ENCODE data around the gene PMAIP1.
"Not testable (repeated sequence)": the region's sequence is repeated elsewhere in the genome, so short reads cannot be mapped to it uniquely, and the experiment has no call there.

PMAIP1 gene

DNA sequence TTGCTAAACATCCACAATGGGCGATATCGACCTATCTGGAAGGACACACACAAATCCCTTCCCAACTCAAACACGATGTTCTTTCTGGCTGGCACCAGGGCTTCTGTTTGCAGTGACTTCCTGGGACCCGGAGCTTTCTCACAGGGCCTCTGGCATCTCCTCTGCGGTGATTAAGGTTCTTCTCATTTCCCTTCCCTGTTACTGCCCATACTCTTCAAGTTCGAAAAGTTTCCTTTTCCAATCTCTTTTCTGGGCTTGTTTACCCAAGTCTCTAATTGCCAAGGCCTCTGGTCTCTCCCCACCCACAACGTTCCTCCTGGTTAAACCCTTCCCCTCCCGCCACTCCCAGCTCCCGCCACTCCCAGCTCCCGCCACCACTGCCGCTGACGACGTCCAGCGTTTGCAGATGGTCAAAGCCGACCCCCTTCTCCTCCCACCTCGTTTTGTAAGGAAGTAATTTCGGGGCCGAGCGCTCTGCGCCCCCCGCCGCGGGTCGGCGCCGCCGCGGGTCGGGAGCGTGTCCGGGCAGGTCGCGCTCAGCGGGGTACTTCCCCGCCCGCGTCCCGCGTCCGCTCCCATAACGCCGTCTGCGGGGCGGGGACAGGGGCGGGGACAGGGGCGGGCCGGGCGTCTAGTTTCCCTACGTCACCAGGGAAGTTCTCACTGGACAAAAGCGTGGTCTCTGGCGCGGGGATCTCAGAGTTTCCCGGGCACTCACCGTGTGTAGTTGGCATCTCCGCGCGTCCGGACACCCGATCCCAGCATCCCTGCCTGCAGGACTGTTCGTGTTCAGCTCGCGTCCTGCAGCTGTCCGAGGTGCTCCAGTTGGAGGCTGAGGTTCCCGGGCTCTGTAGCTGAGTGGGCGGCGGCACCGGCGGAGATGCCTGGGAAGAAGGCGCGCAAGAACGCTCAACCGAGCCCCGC is at the start of gene PMAIP1:
Gene PMAIP1 (plus strand): TSS at position 699 of the 924 bp plus-strand sequence. CDS start 182 bp downstream, at position 881.
- Mint-ChIP-seq H3K4me3 (peak within 1 kb of the TSS; percentile 97), H3K9me3 (ENCODE audit: low read depth) (no peaks in the 10 kb centered on the region), H3K27me3 (no peaks in the 10 kb centered on the region), H3K36me3 (peaks cover 14% of the 10 kb centered on the region), H3K27ac (peak within 1 kb of the TSS; percentile 97), H3K4me1 (ENCODE audit: low read depth) (peaks cover 33% of the 10 kb centered on the region)

DNA sequence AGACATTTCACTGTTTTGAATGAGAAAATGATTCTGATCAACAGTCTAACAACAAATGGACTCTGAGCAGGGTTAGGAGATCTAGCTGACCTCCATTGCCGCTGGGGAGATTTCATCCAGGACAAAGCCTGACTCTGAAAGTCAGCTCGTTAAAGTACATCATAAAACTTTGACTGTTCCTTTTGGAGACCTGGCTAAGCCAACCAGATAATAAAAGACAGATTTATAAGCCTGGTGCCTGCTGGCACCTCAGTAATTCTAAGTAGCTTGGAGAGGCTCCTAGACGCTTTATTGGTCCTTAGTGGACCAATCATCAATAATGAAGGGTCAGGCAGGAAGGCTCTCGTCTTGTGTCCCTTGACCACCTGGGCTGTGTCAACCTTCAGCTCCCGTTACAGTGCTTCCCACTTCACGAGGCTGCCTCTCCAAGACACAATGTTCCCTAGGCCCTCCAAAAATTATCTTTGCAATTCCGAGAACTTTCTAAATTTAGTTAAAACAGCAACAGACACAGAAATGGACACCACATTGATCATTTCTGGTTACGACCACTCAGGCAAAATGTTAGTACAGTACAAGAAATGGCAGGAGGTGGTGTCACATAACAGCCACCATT is 47.9 kb upstream of the PMAIP1 start:
- Mint-ChIP-seq H3K4me1 (ENCODE audit: low read depth) (peaks cover 14% of the 10 kb centered on the region), H3K9me3 (ENCODE audit: low read depth) (no peaks in the 10 kb centered on the region), H3K27me3 (no peaks in the 10 kb centered on the region), H3K36me3 (no peaks in the 10 kb centered on the region), H3K4me3 (no peak overlapping the region), H3K27ac (no peak overlapping the region)

DNA sequence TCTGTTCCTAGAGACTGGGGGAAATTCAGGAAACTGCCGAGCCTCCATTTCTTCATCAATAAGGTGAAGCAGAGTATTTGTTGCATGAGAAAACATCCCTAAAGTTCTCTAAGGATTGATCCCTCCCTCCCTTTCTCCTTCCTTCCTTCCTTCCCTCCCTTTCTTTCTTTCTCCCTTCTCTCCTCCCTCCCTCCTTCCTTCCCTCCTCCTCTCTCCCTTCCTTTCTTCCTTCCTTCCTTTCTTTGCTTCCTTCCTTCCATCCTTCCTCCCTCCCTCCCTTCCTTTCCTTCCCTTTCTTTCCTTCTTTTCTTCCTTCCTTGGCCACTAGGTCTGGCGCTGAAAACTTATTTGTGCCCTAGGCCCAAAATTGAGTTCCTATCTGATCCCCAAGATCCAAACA is 47.2 kb upstream of the PMAIP1 start:
- Mint-ChIP-seq H3K4me3 (no peak overlapping the region), H3K4me1 (ENCODE audit: low read depth) (peaks cover 8% of the 10 kb centered on the region), H3K36me3 (no peaks in the 10 kb centered on the region), H3K9me3 (ENCODE audit: low read depth) (no peaks in the 10 kb centered on the region), H3K27me3 (no peaks in the 10 kb centered on the region), H3K27ac (no peak overlapping the region)

DNA sequence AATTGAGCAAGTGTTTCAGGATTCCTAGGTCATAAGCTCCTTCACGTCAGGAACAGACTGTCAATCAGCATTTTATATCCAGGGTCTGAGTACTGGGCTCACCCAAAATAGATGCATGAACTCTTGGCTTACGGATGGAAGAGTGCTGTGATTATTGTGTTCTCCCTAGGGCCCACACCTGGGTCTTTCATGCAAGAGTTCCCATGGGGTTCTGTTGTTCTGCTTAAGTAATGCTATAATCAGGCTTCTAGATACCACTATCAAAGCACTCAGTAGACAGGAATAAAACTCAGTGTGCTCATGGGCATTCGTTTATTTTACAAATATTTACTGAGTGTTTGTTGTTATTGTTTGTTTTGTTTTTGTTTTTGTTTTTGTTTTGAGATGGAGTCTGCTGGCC is 46.4 kb upstream of the PMAIP1 start:
- no peaks in the 10 kb centered on the region for H3K9me3 Mint-ChIP-seq (ENCODE audit: low read depth)
- peaks cover 5% of the 10 kb centered on the region for H3K4me1 Mint-ChIP-seq (ENCODE audit: low read depth)
- no peaks in the 10 kb centered on the region for H3K36me3 Mint-ChIP-seq
- no peak overlapping the region for H3K27ac Mint-ChIP-seq
- no peak overlapping the region for H3K4me3 Mint-ChIP-seq
- H3K27me3 Mint-ChIP-seq, result no peaks in the 10 kb centered on the region

DNA sequence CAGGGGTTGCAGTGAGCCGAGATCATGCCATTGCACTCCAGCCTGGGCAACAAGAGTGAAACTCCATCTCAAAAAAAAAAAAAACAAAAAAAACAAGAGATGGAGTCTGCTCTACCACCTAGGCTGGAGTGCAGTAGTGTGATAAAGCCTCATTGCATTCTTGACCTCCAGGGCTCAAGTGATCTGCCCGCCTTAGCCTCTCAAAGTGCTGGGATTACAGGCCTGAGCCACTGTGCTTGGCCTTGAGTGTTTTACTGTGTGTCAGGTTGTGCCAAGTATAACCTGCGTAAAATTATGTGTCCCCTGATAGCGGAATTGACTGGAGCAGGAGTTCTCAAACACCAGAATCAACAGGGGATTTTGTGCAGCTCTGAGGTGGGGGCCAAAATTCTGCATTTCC is 45.8 kb upstream of the PMAIP1 start:
- H3K9me3 Mint-ChIP-seq (ENCODE audit: low read depth), result not testable (repeated sequence)

DNA sequence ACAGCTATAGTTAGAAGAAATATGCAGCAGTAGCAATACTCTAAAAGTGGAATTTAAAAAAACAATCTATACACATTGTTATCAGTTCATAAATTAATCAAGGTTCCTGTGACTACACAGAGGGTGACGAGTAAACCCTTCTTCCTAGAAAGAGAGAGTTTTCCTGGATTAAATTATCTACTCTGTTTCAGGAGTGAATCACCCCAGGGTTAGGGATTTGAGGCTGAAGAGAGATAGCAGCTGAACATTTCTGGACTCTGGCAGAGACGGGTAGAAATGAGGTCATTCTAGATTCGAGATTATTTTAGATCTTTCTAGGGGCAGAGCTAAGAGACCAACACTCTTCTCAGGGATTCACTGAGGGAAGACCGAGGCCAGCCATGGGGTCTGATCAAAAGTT is 38.8 kb upstream of the PMAIP1 start:
- H3K27me3 Mint-ChIP-seq, result no peaks in the 10 kb centered on the region
- H3K27ac Mint-ChIP-seq, result no peak overlapping the region
- H3K36me3 Mint-ChIP-seq, result no peaks in the 10 kb centered on the region
- no peaks in the 10 kb centered on the region for H3K4me1 Mint-ChIP-seq (ENCODE audit: low read depth)
- no peaks in the 10 kb centered on the region for H3K9me3 Mint-ChIP-seq (ENCODE audit: low read depth)
- H3K4me3 Mint-ChIP-seq, result no peak overlapping the region

More for the DNA sequence above, 45.8 kb upstream of the PMAIP1 start:
- not testable (repeated sequence) for H3K36me3 Mint-ChIP-seq; H3K27me3 Mint-ChIP-seq; H3K27ac Mint-ChIP-seq; H3K4me3 Mint-ChIP-seq; H3K4me1 Mint-ChIP-seq (ENCODE audit: low read depth)

DNA sequence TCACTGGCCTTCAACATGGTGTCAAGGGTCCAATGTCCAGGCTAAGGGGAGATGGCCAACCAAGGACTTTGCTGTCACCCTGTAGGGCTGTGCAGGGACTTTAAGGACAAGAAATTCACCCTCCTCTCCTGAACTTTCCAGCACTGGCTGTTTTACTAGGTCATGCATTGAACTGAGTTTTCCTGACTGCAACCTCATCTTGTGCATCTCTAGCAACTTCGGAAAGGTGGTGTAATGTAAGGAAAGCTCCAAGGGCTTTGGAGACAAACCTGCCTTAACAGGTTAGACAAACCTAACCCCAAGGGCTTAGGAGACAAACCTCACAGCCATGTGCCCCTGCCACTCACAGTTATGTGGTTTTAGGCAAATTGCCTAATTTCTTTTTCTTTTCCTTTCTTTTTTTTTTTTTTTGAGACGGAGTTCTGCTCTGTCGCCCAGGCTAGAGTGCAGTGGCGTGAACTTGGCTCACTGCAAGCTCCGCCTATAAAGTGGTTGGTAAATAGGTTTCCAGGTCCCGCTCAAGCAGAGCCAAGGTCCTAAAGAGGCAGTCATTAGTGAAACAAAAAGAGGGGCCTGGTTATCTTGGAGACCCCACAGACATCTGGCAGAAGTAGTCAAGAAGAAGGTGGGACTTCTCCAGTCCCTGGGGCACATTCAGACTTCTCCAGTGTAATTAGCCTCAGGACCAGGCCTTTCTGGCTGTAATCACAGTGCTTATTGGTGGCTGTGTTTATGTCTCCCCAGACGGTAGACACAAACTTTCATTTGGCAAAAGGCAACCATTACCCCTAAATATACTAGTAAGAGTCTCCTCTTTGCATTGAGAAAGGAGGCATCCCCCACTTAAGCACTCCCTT is 37.6 kb upstream of the PMAIP1 start:
- no peaks in the 10 kb centered on the region for H3K9me3 Mint-ChIP-seq (ENCODE audit: low read depth)
- no peak overlapping the region for H3K4me3 Mint-ChIP-seq

DNA sequence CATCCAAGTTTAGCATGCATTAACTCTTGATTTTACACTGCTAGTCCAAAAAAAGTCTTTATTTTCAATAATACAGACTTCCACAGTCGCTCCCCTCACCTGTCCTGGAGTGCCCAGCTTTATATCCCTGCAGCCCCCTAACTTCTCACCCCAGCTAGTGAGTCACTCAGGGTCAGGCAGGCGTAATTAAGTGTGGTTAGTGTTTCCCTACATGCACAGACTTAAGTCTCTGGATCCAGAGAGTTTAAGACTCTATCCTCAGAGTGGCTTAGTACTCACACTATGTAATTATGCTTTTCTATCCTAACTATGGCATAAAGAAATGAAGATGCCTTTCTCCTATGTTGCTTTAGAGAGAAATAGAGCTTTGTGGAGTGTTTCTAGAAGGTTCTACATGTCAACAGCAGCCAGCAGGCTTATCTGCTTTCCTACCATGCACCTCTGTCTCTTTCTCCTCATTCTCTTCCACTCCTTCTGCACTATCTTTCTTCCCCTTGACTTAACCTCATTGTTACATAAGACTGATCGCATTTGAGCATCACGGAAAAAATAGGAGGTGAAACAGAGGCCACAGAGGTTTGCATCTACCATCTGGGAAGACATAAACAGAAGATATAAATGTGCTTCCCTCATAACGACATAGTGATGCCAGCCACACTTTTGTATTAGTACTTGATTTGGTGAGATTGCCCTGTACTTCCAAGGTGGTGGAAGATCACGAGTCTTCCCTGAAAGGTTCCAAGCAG is 34.4 kb upstream of the PMAIP1 start:
- no peaks in the 10 kb centered on the region for H3K27me3 Mint-ChIP-seq
- H3K4me1 Mint-ChIP-seq (ENCODE audit: low read depth), result no peaks in the 10 kb centered on the region
- no peak overlapping the region for H3K27ac Mint-ChIP-seq
- H3K36me3 Mint-ChIP-seq, result no peaks in the 10 kb centered on the region
- no peaks in the 10 kb centered on the region for H3K9me3 Mint-ChIP-seq (ENCODE audit: low read depth)
- no peak overlapping the region for H3K4me3 Mint-ChIP-seq

More for the DNA sequence above, 37.6 kb upstream of the PMAIP1 start:
- Mint-ChIP-seq H3K27ac (no peak overlapping the region), H3K4me1 (ENCODE audit: low read depth) (no peaks in the 10 kb centered on the region), H3K36me3 (no peaks in the 10 kb centered on the region), H3K27me3 (no peaks in the 10 kb centered on the region)

DNA sequence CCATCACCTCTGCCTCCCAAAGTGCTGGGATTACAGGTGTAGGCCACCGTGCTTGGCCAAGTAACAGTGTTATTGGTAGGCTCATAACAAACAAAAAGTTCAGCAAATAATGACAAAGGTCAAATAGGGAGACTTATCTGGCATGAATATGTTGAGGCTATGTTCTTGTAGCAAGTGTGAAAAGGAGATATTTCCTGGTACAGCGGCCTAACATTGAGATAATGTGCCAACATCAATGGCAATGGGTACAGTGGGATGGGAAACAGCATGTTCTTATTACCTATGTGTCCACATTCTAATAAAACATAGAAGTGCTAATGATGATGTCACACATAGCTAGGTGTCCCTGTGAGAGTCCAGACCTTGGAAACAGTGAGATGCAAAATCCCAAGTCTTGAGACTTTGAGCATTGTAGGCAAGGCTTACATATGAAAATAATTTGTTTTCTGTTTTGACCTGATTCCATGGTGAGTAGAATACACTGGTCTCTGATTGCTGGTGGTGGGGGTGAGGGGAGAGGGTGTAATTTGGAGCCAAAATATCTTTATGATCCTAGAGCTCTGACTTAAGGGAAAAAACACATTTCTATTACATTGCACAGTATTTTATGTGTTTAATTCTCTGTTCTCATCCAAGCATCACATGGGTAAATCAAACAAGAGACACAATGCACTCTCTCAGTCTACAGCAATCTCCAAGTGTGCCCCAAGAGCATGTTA is 33.1 kb upstream of the PMAIP1 start:
- H3K27me3 Mint-ChIP-seq, result no peaks in the 10 kb centered on the region
- H3K9me3 Mint-ChIP-seq (ENCODE audit: low read depth), result no peaks in the 10 kb centered on the region
- no peak overlapping the region for H3K27ac Mint-ChIP-seq
- H3K4me3 Mint-ChIP-seq, result no peak overlapping the region
- no peaks in the 10 kb centered on the region for H3K4me1 Mint-ChIP-seq (ENCODE audit: low read depth)
- no peaks in the 10 kb centered on the region for H3K36me3 Mint-ChIP-seq

DNA sequence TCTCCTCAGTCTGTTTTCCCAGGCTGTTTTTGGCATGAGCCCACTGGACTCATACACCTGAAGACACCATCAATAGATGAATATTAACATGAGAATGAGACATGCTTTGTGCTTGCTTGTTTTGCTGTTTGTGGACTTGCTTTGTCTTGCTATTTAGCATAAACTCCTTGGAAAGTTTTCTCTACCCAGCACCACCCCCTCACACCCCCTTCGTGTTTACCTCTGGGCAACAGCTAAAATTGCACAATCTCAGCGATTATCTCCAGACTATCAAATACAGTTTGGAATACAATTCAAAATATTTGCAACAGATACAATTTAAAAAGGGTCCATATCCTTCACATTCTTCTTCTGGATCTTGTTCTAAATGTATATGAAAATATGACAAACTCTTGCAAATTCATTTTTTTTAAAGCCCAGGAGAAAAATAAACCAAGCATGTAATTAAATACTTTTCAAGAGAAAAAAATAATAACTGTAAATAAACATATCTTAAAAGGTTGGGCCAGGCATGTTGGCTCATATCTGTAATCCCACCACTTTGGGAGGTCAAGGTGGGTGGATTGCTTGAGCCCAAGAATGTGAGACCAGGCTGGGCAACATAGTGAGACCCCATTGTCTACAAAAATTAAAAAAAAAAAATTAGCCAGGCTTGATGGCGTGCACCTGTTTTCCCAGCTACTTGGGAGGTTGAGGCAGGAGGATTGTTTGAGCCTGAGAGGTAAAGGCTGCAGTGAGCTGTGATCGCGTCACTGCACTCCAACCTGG is 32.3 kb upstream of the PMAIP1 start:
- H3K27me3 Mint-ChIP-seq, result no peaks in the 10 kb centered on the region
- no peaks in the 10 kb centered on the region for H3K9me3 Mint-ChIP-seq (ENCODE audit: low read depth)
- H3K4me1 Mint-ChIP-seq (ENCODE audit: low read depth), result no peaks in the 10 kb centered on the region
- H3K36me3 Mint-ChIP-seq, result no peaks in the 10 kb centered on the region
- H3K27ac Mint-ChIP-seq, result no peak overlapping the region
- no peak overlapping the region for H3K4me3 Mint-ChIP-seq

DNA sequence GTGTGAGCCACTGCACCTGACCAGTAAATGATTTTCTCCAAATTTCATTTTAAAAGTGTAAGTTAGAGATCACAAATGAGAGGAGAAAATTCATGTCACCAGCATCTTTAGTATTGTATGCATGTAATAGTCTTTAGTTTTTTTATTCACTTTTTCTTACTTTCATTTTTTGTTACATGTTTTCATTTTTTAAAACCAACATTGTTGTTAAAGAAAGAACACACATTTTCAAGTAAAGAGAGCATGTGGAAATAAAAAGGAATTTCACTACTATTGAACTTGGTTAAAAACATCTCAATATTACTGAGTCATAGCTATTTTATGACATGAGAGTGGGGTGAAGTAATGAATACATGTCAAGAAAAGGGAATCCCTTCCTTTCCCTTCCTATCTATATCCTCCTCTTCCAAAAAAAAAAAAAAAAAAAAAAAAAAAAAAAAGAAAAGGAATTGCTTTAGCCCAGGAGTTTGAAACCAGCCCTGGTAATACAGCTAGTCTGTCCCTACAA is 29.1 kb upstream of the PMAIP1 start:
- no peaks in the 10 kb centered on the region for H3K36me3 Mint-ChIP-seq
- H3K9me3 Mint-ChIP-seq (ENCODE audit: low read depth), result no peaks in the 10 kb centered on the region
- no peak overlapping the region for H3K27ac Mint-ChIP-seq

DNA sequence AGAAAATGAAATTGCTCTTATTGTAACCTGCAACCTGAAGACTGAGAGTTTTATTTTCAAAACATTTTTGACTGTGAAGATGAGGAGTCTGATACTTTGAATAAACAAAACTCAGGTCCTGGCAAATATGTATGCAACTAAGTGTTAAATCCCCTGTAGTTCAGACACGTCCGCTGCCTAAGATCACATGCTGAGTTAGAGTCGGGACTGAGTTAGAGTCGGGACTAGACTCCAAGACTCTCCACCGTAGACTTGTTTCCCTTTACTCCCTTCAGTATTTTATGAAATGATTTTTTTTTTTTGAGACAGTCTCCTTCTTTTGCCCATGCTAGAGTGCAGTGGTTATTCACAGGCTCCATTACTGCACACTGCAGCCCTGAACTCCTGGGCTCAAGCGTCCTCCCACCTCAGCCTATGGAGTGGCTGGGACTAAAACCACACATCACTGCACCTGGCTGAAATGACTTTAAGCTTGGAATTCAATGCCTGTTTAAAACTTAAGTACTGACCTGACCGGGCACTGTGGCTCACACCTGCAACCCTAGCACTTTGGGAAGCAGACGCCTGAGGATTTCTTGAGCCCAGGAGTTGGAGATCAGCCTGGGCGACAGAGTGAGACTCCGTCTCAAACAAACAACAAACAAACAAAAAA is 28.0 kb upstream of the PMAIP1 start:
- Mint-ChIP-seq H3K4me3 (no peak overlapping the region), H3K9me3 (ENCODE audit: low read depth) (no peaks in the 10 kb centered on the region)

More for the DNA sequence above, 29.1 kb upstream of the PMAIP1 start:
- no peaks in the 10 kb centered on the region for H3K4me1 Mint-ChIP-seq (ENCODE audit: low read depth)
- H3K27me3 Mint-ChIP-seq, result no peaks in the 10 kb centered on the region
- H3K4me3 Mint-ChIP-seq, result no peak overlapping the region

DNA sequence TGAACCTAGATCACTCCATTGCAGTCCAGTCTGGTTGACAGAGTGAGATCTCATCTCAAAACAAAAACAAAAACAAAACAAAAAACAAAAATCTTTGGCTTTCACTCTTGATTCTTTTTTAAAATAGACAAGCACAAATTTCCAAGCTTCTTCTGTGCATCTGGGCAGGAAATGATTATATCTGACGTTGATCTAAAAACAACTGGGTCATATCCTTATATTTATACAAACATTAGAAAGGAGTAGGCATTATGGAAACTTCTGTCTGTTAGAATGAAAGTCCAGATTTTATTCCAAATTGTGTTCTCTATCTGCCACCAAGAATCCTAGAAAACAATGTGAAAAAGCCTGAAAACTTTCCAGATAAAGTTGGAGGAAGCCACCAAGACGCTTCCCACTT is 26.2 kb upstream of the PMAIP1 start:
- no peak overlapping the region for H3K4me3 Mint-ChIP-seq
- peaks cover 1% of the 10 kb centered on the region for H3K4me1 Mint-ChIP-seq (ENCODE audit: low read depth)
- no peaks in the 10 kb centered on the region for H3K9me3 Mint-ChIP-seq (ENCODE audit: low read depth)
- no peak overlapping the region for H3K27ac Mint-ChIP-seq
- H3K27me3 Mint-ChIP-seq, result no peaks in the 10 kb centered on the region
- H3K36me3 Mint-ChIP-seq, result no peaks in the 10 kb centered on the region

More for the DNA sequence above, 28.0 kb upstream of the PMAIP1 start:
- Mint-ChIP-seq H3K27ac (no peak overlapping the region), H3K4me1 (ENCODE audit: low read depth) (peaks cover 1% of the 10 kb centered on the region), H3K36me3 (no peaks in the 10 kb centered on the region), H3K27me3 (no peaks in the 10 kb centered on the region)

Measured in activated naive CD8-positive, alpha-beta T cell (primary cell).